MM.1S (cell line): ENCODE results near the gene GCK.
"Not testable (repeated sequence)": the region's sequence is repeated elsewhere in the genome, so short reads cannot be mapped to it uniquely, and the experiment has no call there.

ENCODE experiments used
- DNase-seq: peaks from one replicate; pipeline ENCODE4 v3.0.0-alpha.2; 2015
- H2AFZ ChIP-seq: fragments of 300-600 bp; sonication (generic); 2 replicates; pipeline ENCODE4 v1.6.0; 2016; ENCODE audit warnings: antibody characterized with exemption, low read length
- H3F3A ChIP-seq: fragments of 300-600 bp; sonication (generic); 2 replicates; pipeline ENCODE4 v1.6.1; 2016; ENCODE audit warnings: mild to moderate bottlenecking, antibody characterized with exemption, low read length, moderate library complexity, mixed read lengths; ENCODE audit not compliant: insufficient read depth
- H3K27ac ChIP-seq: fragments of 300-600 bp; sonication (generic); 2 replicates; pipeline ENCODE4 v1.5.1; 2016; ENCODE audit warnings: mild to moderate bottlenecking, low read length
- H3K27me3 ChIP-seq: fragments of 300-600 bp; sonication (generic); replicated peaks from 2 replicates; pipeline ENCODE4 v1.6.0; 2016; ENCODE audit warnings: low read length; ENCODE audit not compliant: insufficient read depth
- H3K36me3 ChIP-seq: fragments of 300-600 bp; sonication (generic); replicated peaks from 2 replicates; pipeline ENCODE4 v1.6.1; 2016; ENCODE audit warnings: mild to moderate bottlenecking, low read length, mixed read lengths; ENCODE audit not compliant: insufficient read depth
- H3K4me1 ChIP-seq: fragments of 300-600 bp; sonication (generic); 2 replicates; pipeline ENCODE4 v1.6.1; 2016; ENCODE audit warnings: low read length, mixed read lengths
- H3K4me2 ChIP-seq: fragments of 300-600 bp; sonication (generic); 2 replicates; pipeline ENCODE4 v1.6.0; 2016; ENCODE audit warnings: low read depth, low read length
- H3K4me3 ChIP-seq: fragments of 300-600 bp; sonication (generic); 2 replicates; pipeline ENCODE4 v1.5.1; 2016; ENCODE audit warnings: low read length, mixed read lengths
- H3K79me2 ChIP-seq: fragments of 300-600 bp; sonication (generic); 2 replicates; pipeline ENCODE4 v1.6.1; 2016; ENCODE audit warnings: mixed run types, low read length, mixed read lengths
- H3K9ac ChIP-seq: fragments of 300-600 bp; sonication (generic); 2 replicates; pipeline ENCODE4 v1.6.1; 2016; ENCODE audit warnings: low read length, mixed read lengths
- H3K9me2 ChIP-seq: fragments of 300-600 bp; sonication (generic); replicated peaks from 2 replicates; pipeline ENCODE4 v1.6.1; 2016; ENCODE audit warnings: mild to moderate bottlenecking, low read length, mixed read lengths; ENCODE audit not compliant: insufficient read depth
- H3K9me3 ChIP-seq: fragments of 300-600 bp; sonication (generic); replicated peaks from 2 replicates; pipeline ENCODE4 v1.6.1; 2016; ENCODE audit warnings: mild to moderate bottlenecking, low read length, mixed read lengths; ENCODE audit not compliant: insufficient read depth
- H4K20me1 ChIP-seq: fragments of 300-600 bp; sonication (generic); 2 replicates; pipeline ENCODE4 v1.6.1; 2016; ENCODE audit warnings: mild to moderate bottlenecking, low read length, moderate library complexity, mixed read lengths; ENCODE audit not compliant: insufficient read depth
- EZH2 ChIP-seq: fragments of 300-600 bp; sonication (generic); optimal IDR thresholded peaks from 2 replicates; pipeline ENCODE3; 2017; ENCODE audit warnings: low read depth, mild to moderate bottlenecking, antibody characterized with exemption, low read length, mixed read lengths
- EZH2phosphoT487 ChIP-seq: fragments of 300-600 bp; sonication (generic); IDR thresholded peaks from 2 replicates; pipeline ENCODE4 v1.6.1; 2018; ENCODE audit warnings: antibody characterized with exemption, low read length
- TF ChIP-seq, protein P1 (sequence below): fragments of 300-600 bp; sonication (generic); IDR thresholded peaks from 2 replicates; pipeline ENCODE4 v1.5.1; 2016; ENCODE audit warnings: antibody characterized with exemption, low read length, mixed read lengths

GCK gene

DNA sequence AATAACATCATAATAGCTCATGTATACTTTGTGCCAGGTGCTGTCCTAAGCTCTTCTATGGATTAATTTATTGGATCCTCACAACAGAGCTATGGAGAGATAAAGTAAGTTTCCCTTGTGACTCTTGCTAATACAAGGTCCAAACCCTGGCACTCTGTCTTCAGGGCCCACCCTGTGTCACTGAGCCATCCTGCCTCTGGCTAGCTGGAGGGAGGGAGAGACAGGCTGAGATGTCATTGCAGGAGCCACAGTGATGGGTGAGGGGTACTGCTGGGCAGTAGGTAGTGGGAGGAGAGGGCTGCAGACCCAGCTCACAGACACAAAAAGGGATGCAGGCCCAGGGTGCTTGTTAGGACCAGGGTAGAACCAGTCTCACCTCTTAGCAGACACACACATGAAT is 16.9 kb downstream of the GCK start:
- H3K36me3 ChIP-seq = no peaks in the 10 kb centered on the region
- peaks cover 5% of the 10 kb centered on the region; the same call in 1 of the 2 replicates for H3K4me1 ChIP-seq
- no peaks in the 10 kb centered on the region for H3K9me2 ChIP-seq
- no peaks in the 10 kb centered on the region for H3K27me3 ChIP-seq
- H3F3A ChIP-seq = no peaks in the 10 kb centered on the region
- H3K9ac ChIP-seq = no peak overlapping the region
- no peaks in the 10 kb centered on the region for H3K9me3 ChIP-seq
- H3K79me2 ChIP-seq = no peaks in the 10 kb centered on the region
- no peak overlapping the region for H3K4me3 ChIP-seq
- H4K20me1 ChIP-seq = no peaks in the 10 kb centered on the region
- no peak overlapping the region for H3K4me2 ChIP-seq
- no peak overlapping the region for H2AFZ ChIP-seq
- H3K27ac ChIP-seq = no peak overlapping the region
- TF ChIP-seq EZH2 (no peak), EZH2phosphoT487 (no peak)
- TF ChIP-seq, protein P1, sequence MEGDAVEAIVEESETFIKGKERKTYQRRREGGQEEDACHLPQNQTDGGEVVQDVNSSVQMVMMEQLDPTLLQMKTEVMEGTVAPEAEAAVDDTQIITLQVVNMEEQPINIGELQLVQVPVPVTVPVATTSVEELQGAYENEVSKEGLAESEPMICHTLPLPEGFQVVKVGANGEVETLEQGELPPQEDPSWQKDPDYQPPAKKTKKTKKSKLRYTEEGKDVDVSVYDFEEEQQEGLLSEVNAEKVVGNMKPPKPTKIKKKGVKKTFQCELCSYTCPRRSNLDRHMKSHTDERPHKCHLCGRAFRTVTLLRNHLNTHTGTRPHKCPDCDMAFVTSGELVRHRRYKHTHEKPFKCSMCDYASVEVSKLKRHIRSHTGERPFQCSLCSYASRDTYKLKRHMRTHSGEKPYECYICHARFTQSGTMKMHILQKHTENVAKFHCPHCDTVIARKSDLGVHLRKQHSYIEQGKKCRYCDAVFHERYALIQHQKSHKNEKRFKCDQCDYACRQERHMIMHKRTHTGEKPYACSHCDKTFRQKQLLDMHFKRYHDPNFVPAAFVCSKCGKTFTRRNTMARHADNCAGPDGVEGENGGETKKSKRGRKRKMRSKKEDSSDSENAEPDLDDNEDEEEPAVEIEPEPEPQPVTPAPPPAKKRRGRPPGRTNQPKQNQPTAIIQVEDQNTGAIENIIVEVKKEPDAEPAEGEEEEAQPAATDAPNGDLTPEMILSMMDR = no peak
- DNase-seq = no peak

DNA sequence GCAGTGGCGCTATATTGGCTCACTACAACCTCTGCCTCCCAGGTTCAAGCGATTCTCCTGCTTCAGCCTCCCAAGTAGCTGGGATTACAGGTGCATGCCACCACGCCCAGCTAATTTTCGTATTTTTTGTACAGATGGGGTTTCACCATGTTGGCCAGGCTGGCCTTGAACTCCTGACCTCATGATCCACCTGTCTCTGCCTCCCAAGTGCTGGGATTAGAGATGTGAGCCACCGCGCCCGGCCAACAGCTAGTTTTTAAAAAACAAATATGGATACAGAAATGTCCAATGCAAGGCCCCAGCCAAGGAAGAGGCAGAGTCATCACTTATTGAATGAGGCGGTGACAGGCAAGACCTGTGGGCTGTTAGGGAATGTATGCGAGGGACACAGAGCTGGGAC is 17.3 kb downstream of the GCK start:
- not testable (repeated sequence) for H3K4me1 ChIP-seq, DNase-seq, H3K9ac ChIP-seq, H3K4me3 ChIP-seq, H3K36me3 ChIP-seq, H3K27me3 ChIP-seq, H2AFZ ChIP-seq, H3K9me2 ChIP-seq, H3F3A ChIP-seq, H3K79me2 ChIP-seq, H3K9me3 ChIP-seq, H3K27ac ChIP-seq, H3K4me2 ChIP-seq, H4K20me1 ChIP-seq

GRCh38 chr7:44167920-44168319 is 21.3 kb downstream of the GCK start:
- DNase-seq = peak; percentile 12
- Histone ChIP-seq H3K4me1 (peaks cover 5% of the 10 kb centered on the region; the same call in 1 of the 2 replicates), H3K27ac (no peak overlapping the region)

DNA sequence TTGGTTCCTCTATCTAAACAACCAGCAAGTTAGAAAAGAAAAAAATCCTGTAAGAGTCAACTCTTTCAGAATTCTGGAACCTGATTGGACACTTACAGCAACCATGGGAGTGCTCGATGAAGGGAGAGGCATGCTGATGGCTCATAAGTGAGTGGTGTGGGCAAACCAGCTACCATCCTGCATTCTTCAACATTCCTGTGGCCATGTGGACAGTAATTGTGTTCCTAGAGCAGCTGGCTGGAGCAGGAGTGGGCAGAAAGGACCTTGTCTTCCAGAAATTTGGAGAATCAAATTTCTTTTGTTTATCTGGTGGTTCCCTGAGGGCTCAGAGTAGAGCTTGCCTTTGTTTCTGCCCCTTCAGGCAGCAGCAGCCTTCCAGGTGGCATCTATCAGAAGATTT is 25.6 kb downstream of the GCK start:
- peaks cover 5% of the 10 kb centered on the region; the same call in 1 of the 2 replicates for H3K4me1 ChIP-seq
- H2AFZ ChIP-seq = no peak overlapping the region
- H3K36me3 ChIP-seq = no peaks in the 10 kb centered on the region

More at GRCh38 chr7:44167920-44168319, 21.3 kb downstream of the GCK start:
- Histone ChIP-seq H3K9me3 (no peaks in the 10 kb centered on the region), H3K9ac (no peak overlapping the region), H3K9me2 (no peaks in the 10 kb centered on the region), H3K79me2 (no peaks in the 10 kb centered on the region), H4K20me1 (no peaks in the 10 kb centered on the region), H3K4me2 (0 out of 2 replicates have a peak overlapping the region, but pooled peaks have one; percentile 5), H3K36me3 (no peaks in the 10 kb centered on the region), H2AFZ (no peak overlapping the region), H3K4me3 (no peak overlapping the region), H3K27me3 (no peaks in the 10 kb centered on the region), H3F3A (no peaks in the 10 kb centered on the region)
- TF ChIP-seq EZH2phosphoT487 (no peak), EZH2 (no peak)
- TF ChIP-seq, protein P1 = no peak

More for the DNA sequence above, 25.6 kb downstream of the GCK start:
- Histone ChIP-seq H3K9me3 (no peaks in the 10 kb centered on the region), H3K4me3 (no peak overlapping the region), H3K9me2 (no peaks in the 10 kb centered on the region), H4K20me1 (no peaks in the 10 kb centered on the region), H3F3A (no peaks in the 10 kb centered on the region), H3K9ac (no peak overlapping the region), H3K4me2 (no peak overlapping the region), H3K27me3 (no peaks in the 10 kb centered on the region), H3K27ac (no peak overlapping the region), H3K79me2 (no peaks in the 10 kb centered on the region)
- no peak for DNase-seq
- TF ChIP-seq, protein P1 = no peak
- no peak for TF ChIP-seq EZH2phosphoT487
- TF ChIP-seq EZH2 = no peak
